Breast epithelium (tissue), 4 donors: ENCODE results near the gene TLR6. TPM values are rescaled to one million over a fixed set of nuclear protein-coding genes. Genes with fewer than 3 reads are reported as not detected.
"Not testable (repeated sequence)": the region's sequence is repeated elsewhere in the genome, so short reads cannot be mapped to it uniquely, and the experiment has no call there.

ENCODE experiments used
- DNase-seq, 2 donors: peaks; one replicate each; pipeline ENCODE4 v3.0.0-alpha.2; 2019; ENCODE audit warnings: low spot score in 2 of 2
- H3K27ac ChIP-seq, 2 donors: fragments of 200-600 bp; sonication (generic) in 1 of 2; one replicate each; pipeline ENCODE4 v1.5.1; 2016 to 2019; ENCODE audit warnings: mild to moderate bottlenecking in 1 of 2
- H3K27me3 ChIP-seq, 2 donors: fragments of 200-600 bp; sonication (generic) in 1 of 2; one replicate each; pipeline versions ENCODE4 v1.5.1 to v1.6.0; 2017 to 2019; ENCODE audit warnings: control low read depth in 1 of 2, mild to moderate bottlenecking in 1 of 2
- H3K36me3 ChIP-seq: fragments of 200-600 bp; one replicate; pipeline ENCODE4 v1.5.1; 2019
- H3K4me1 ChIP-seq, 2 donors: fragments of 200-600 bp; sonication (generic); one replicate each; pipeline ENCODE4 v1.5.1; 2016 to 2019; ENCODE audit warnings: control low read depth in 1 of 2
- H3K4me3 ChIP-seq, 3 donors: fragments of 200-600 bp; sonication (generic); 1 replicate in 2 of 3; 2 replicates in 1 of 3; pipeline ENCODE4 v1.5.1; 2016 to 2019; ENCODE audit warnings: mild to moderate bottlenecking in 3 of 3, moderate library complexity in 2 of 3
- H3K9me3 ChIP-seq, 2 donors: fragments of 200-600 bp; sonication (generic) in 1 of 2; one replicate each; pipeline ENCODE4 v1.5.1; 2016 to 2019; ENCODE audit warnings: control low read depth in 1 of 2
- CTCF ChIP-seq, 3 donors: fragments of 450-650 bp; IDR thresholded peaks; one replicate each; pipeline ENCODE4 v1.5.1; 2016 to 2017; ENCODE audit warnings: antibody characterized with exemption in 3 of 3, mild to moderate bottlenecking in 3 of 3, moderate library complexity in 3 of 3
- POLR2A ChIP-seq: fragments of 450-650 bp; IDR thresholded peaks from one replicate; pipeline ENCODE4 v1.6.1; 2016; ENCODE audit warnings: antibody characterized with exemption, mild to moderate bottlenecking, moderate library complexity
- POLR2AphosphoS5 ChIP-seq, 3 donors: sonication (generic); formaldehyde crosslinking; IDR thresholded peaks; one replicate each; pipeline ENCODE4 v1.6.1; 2017; ENCODE audit warnings: antibody characterized with exemption in 3 of 3
- intact Hi-C: fragments of 100-400 bp; cut with DNase I; formaldehyde crosslinking; loops from one replicate; pipeline ENCODE4 v1.15.1; 2023; ENCODE audit warnings: low total_unique reads
- total RNA-seq, 3 donors: library from RNA; depleted of rRNA; stranded (reverse); fragments of >200 nt; gene quantifications; one replicate each; pipeline ENCODE4 v1.1.0, GENCODE V29; 2016

TLR6 gene
- total RNA-seq, 3 donors from 2014 or later, result 5.2 to 7.6 (median 5.3) TPM

GRCh38 chr4:38814386-38814785 is 42.2 kb downstream of the TLR6 start:
- no peak for DNase-seq
- no peak for TF ChIP-seq CTCF (IDR thresholded peaks at IDR 0.05)
- TF ChIP-seq POLR2A, result no peak
- no peak for TF ChIP-seq POLR2AphosphoS5 (IDR thresholded peaks at IDR 0.05)
- Histone ChIP-seq H3K4me1 (no peaks in the 10 kb centered on the region), H3K27me3 (no peaks in the 10 kb centered on the region), H3K4me3 (no peak overlapping the region), H3K36me3 (no peaks in the 10 kb centered on the region), H3K9me3 (peaks cover 0 to 8% of the 10 kb centered on the region in 2 donors), H3K27ac (peak overlapping the region in 1 of 2 donors; percentile 3)
- intact Hi-C loops, result no loop called here

- no peaks in the 10 kb centered on the region for H3K4me1 ChIP-seq
- H3K27me3 ChIP-seq, result no peaks in the 10 kb centered on the region
- no peaks in the 10 kb centered on the region for H3K36me3 ChIP-seq
- intact Hi-C loops, result no loop called here
- H3K4me3 ChIP-seq, result no peak overlapping the region
- H3K27ac ChIP-seq, result no peak overlapping the region
- TF ChIP-seq POLR2A, result no peak
- no peak for TF ChIP-seq POLR2AphosphoS5 (IDR thresholded peaks at IDR 0.05)
- no peak for TF ChIP-seq CTCF (IDR thresholded peaks at IDR 0.05)
- peaks cover 0 to 8% of the 10 kb centered on the region in 2 donors for H3K9me3 ChIP-seq
- DNase-seq, result no peak
These were observed 45.3 kb downstream of the TLR6 start for GRCh38 chr4:38811297-38811696.

- H3K36me3 ChIP-seq, H3K4me1 ChIP-seq, DNase-seq, H3K27ac ChIP-seq, H3K27me3 ChIP-seq, H3K9me3 ChIP-seq, H3K4me3 ChIP-seq, intact Hi-C loops: not testable (repeated sequence)
These were observed 49.2 kb downstream of the TLR6 start for GRCh38 chr4:38807462-38807861.

- H3K36me3 ChIP-seq, intact Hi-C loops, H3K4me3 ChIP-seq, H3K4me1 ChIP-seq, H3K27me3 ChIP-seq, DNase-seq: not testable (repeated sequence)
- Histone ChIP-seq H3K27ac (peak overlapping the region in 1 of 2 donors; percentile 81), H3K9me3 (peaks cover 0 to 12% of the 10 kb centered on the region in 2 donors)
These were observed 50.4 kb downstream of the TLR6 start for GRCh38 chr4:38806251-38806650.

DNA sequence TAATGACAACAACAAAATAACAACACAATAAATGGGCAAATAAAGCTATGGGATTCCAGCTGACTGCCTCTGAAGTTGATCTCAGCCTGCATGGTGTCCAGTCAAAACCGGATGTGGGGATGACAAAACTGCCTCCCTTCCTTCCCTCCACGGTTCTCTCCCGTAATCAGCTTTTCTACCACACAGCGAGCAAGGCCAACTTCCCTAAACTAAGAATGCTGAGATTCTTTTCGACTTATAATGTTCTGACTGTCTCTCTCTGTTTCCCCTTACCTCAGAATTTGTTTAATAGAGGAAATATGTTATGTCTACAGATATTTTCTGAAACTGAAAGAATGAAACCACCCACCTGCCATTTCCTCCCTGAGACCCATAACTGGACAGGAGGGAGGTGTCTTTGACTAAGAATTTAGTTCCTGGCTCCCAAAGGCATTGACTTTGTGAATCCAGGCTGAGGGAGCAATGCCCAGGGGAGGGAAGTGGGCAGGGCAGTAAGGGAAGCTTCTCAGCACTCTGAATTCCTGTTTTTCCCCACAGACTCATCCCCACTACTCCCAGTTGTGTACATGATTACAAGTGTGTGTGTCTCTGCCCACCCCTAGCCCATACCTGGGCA is 51.0 kb downstream of the TLR6 start:
- intact Hi-C loops, result no loop called here

More for the DNA sequence above, 51.0 kb downstream of the TLR6 start:
- H3K9me3 ChIP-seq, result peaks cover 0 to 12% of the 10 kb centered on the region in 2 donors
- no peak for DNase-seq
- H3K4me3 ChIP-seq, result peak overlapping the region; percentile 1 to 33 (median 3)
- H3K27ac ChIP-seq, result peak overlapping the region; percentile 77 to 81
- H3K4me1 ChIP-seq, result peaks cover 0 to 3% of the 10 kb centered on the region in 2 donors
- H3K36me3 ChIP-seq, result no peaks in the 10 kb centered on the region
- no peaks in the 10 kb centered on the region for H3K27me3 ChIP-seq
- TF ChIP-seq POLR2A, result no peak
- no peak for TF ChIP-seq POLR2AphosphoS5 (IDR thresholded peaks at IDR 0.05)
- no peak for TF ChIP-seq CTCF (IDR thresholded peaks at IDR 0.05)
